Midbrain (tissue), 1 donor: Measurements from ENCODE around the gene RAB40C.

ENCODE experiments used
- DNase-seq: peaks from one replicate; lab custom pipeline; 2025; lab: John Stamatoyannopoulos, UW

RAB40C gene

GRCh38 chr16:589658-590187, at the start of gene RAB40C:
Gene RAB40C, plus strand, starts transcription at chr16:590066. Its CDS starts 226 bp downstream, at chr16:590292.
- DNase-seq = peak; percentile 96

- no peak for DNase-seq
Measured at GRCh38 chr16:540645-541340, 49.1 kb upstream of the RAB40C start.

GRCh38 chr16:543301-544164, 46.3 kb upstream of the RAB40C start:
- DNase-seq = no peak

- no peak for DNase-seq
Measured at GRCh38 chr16:544517-544916, 45.3 kb upstream of the RAB40C start.

- DNase-seq = peak; percentile 21
Measured at GRCh38 chr16:546909-547770, 42.7 kb upstream of the RAB40C start.

- DNase-seq = no peak
Measured at GRCh38 chr16:548586-548985, 41.3 kb upstream of the RAB40C start.

- DNase-seq = no peak
Measured at GRCh38 chr16:549544-550263, 40.2 kb upstream of the RAB40C start.

- DNase-seq = no peak
Measured at GRCh38 chr16:551210-551609, 38.7 kb upstream of the RAB40C start.

- no peak for DNase-seq
Measured at GRCh38 chr16:552171-552570, 37.7 kb upstream of the RAB40C start.

- no peak for DNase-seq
Measured at GRCh38 chr16:553601-554296, 36.1 kb upstream of the RAB40C start.

GRCh38 chr16:554297-554621, 35.6 kb upstream of the RAB40C start:
- no peak for DNase-seq

- DNase-seq = no peak
Measured at GRCh38 chr16:554640-555365, 35.1 kb upstream of the RAB40C start.

- DNase-seq = no peak
Measured at GRCh38 chr16:555528-556473, 34.1 kb upstream of the RAB40C start.

- no peak for DNase-seq
Measured at GRCh38 chr16:556474-557173, 33.2 kb upstream of the RAB40C start.

- DNase-seq = no peak
Measured at GRCh38 chr16:557463-558297, 32.2 kb upstream of the RAB40C start.

- DNase-seq = no peak
Measured at GRCh38 chr16:558298-559020, 31.4 kb upstream of the RAB40C start.

- DNase-seq = no peak
Measured at GRCh38 chr16:559021-559380, 30.9 kb upstream of the RAB40C start.
